HG03064 (cell line): ENCODE data around the gene DNAJB8.

Experiments
- ATAC-seq: cut with Tn5 transposase; IDR thresholded peaks from one replicate; pipeline ENCODE4 v1.9.1; 2021; ENCODE audit warnings: low read depth; ENCODE audit not compliant: unreplicated experiment

Gene DNAJB8

DNA sequence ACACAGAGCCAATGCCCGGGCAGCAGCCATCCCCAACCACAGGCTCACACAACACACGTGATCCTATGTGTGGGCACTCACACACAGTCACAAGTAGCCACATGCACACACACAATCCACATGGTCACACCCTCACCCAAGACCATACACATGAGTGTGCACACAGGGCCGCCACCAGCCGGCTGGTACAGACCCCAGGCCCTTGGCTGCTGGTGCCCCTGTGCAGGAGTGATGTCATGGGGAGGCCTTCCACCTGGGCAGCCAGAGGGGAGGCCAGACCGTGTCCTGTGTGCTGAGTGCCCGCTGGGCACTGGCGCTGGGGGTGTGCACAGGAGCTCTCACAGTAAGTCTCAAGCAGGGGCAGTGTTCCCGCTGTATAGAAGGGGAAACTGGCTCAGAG, 36.9 kb downstream of the DNAJB8 start:
- no peak for ATAC-seq

DNA sequence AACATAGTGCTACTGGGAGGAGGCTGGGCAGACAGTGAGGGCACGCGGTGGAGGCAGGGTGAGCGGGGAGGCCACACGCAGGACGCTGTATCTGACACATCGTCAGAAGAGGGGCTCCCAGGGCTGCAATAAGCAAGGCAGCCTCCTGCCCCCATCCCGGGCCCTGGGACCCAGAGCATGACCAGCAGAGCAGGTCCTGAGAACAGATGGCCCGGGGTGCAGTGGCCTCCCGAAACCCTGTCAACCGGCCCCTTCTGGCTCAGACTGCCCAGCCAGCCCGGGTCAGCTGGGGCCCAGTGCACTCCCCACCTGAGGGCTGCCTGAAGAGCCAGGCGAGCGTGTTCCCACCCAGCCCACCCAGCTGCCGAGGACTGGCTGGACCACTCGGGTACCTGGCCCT, 37.4 kb downstream of the DNAJB8 start:
- ATAC-seq, result no peak

DNA sequence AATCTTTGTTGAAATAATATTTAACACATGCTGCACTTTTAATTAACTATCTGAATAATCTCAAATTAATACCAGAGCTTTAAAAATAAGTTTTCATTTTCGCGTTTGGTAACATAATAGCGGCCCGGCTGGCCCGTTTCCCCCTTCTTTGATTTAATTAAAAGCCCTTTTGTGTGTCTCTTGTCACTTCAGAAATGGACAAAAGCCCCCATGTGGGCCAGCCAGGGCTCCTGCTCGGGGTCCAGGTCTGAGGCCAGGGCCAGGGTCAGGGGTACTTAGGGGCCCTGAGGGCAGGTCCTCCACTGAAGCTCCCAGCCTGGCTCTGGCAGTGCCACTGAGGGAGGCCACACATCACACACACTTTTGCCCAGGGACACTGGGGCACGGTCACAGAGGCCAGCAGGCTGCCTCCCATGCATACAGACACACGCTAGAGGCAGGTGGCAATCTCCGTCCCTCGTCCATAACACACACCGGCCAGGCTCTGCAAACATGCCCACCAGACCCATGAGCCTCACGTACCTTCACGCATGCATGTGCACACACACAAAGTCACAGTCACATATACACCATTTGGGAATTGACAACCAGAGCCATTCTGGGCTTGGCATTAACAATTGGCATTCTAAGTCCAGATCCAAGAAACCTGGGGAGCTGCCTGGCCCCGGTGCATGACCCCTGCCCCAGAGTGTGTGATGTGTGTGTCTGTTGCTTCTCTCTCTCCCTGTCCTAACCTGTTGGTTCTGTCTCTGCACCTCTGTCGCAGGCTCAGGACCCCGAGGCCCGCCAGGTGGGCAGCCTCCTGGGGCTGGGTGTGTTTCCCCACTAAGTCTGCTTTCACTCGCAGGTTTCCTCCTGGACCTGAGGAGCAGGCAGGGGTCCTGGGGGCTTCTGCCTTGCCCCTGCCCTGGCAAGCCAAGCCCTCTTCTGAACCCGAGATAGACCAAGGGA, 38.5 kb downstream of the DNAJB8 start:
- no peak for ATAC-seq

- ATAC-seq, result no peak
Measured at GRCh38 chr3:128427175-128427857, 39.4 kb downstream of the DNAJB8 start.

GRCh38 chr3:128426128-128426921, 40.4 kb downstream of the DNAJB8 start:
- peak; percentile 75 for ATAC-seq

DNA sequence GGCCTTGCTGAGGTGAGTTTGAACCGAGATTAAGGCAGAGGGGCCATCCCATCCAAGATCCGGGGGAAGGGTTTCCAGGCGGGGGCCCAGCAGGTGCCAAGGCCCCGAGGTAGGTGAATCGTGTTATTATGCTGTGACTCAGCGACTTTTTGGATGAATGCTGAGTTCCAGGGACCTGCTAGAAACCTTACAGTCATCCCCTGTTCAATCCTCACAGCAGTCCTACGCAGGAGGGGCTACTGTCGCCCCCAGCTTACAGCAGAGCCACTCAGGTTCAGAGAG, 40.9 kb downstream of the DNAJB8 start:
- no peak for ATAC-seq

DNA sequence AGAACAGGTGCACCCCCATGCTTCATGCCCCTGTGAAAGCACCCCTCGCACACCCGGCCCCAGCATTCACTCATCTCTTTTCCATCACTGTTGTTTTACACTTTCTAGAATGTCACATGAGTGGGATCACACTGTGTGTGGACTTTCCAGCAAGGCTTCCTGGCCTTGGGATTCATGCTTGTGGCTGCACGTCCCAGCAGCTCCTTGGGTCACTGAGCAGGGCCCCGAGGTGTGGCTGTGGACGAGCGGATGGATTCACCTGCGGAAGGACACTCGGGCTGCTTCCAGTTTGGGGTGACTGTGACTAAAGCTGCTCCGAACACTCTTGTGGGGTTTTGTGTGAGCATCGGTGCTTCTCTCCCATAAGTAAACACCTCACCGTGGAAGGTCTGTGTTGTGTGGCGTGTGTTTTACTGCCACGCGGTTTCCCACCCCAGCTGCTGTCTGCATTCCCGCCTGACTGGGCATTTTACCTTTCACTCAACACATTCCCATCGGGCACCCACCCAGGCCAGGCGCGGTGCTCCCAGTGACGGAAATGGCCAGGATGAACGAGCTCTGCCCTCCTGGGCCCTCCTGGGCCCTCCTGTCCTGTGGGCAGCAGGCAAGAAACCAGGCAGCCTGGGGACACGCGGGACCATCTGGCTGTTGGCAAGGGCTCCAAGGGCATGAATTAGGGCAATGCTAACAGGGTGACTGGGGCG, 41.4 kb downstream of the DNAJB8 start:
- no peak for ATAC-seq

DNA sequence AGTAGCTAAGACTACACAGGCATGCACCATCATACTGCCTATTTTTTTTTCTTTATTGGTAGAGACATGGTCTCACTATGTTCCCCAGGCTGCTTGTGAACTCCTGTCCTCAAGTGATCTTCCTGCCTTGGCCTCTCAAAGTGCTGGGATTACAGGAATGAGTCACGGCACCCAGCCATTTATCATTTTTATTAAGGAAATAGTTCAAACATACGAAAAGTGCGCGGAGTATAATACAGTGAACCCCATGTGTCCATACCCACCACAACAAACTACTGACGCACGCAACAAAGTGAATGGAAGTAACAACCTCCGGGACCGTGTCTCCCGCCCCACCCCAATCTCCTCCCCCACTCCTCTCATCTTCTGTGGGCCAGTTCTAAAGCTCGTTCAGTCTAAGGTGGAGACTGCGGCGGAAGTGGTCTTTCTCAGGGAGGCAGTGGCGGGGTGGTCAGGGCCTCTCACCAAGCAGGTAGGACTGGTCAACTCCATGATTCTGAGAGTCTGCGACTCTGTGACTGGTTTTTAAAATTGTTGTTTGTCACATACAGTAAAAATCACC, 42.1 kb downstream of the DNAJB8 start:
- ATAC-seq, result no peak

GRCh38 chr3:128423525-128424147, 43.1 kb downstream of the DNAJB8 start:
- no peak for ATAC-seq

GRCh38 chr3:128422762-128423524, 43.7 kb downstream of the DNAJB8 start:
- ATAC-seq, result no peak

GRCh38 chr3:128421966-128422365, 44.7 kb downstream of the DNAJB8 start:
- ATAC-seq, result no peak

DNA sequence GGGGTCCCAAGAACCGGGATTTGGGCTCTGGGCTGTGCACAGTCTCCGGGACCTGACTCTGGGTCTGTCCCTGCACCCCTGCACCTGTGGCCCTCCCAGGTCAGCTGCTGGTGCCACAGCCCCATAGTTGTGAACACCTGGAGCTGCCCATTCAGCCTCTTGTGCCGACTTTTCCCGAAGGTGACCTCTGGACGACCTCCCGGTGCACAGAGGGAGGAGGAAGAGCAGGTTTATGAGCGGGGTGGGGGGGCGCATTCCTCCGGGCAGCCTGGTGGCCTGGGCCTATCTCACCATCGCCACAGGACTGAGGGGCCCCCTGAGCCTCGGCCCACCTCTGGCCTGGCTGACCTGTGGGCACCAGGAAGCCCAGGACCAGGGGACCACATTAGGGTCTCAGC, 45.3 kb downstream of the DNAJB8 start:
- no peak for ATAC-seq

GRCh38 chr3:128420720-128421438, 45.8 kb downstream of the DNAJB8 start:
- no peak for ATAC-seq

DNA sequence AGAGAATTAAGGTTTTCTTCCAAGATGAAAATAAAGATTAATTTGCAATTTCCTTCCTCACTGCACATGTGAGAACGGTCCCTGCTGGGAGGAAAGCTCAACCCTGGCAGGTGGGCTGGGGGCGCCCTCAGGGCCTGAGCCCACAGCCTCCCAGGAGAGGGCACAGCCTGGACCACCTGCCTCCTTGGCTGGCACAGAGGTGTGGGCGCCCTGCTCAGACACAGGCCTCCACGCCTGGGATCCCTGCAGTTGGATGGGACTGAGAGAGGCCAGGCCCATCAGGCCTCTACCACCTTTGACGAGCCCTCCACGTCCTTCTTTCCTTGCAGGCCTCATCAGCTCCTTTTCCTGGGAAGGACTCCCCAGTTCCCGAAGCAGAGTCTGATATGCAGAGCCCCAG, 46.4 kb downstream of the DNAJB8 start:
- ATAC-seq, result no peak

- no peak for ATAC-seq
Measured at GRCh38 chr3:128419311-128419710, 47.4 kb downstream of the DNAJB8 start.

- no peak for ATAC-seq
Measured at GRCh38 chr3:128418900-128419299, 47.8 kb downstream of the DNAJB8 start.

DNA sequence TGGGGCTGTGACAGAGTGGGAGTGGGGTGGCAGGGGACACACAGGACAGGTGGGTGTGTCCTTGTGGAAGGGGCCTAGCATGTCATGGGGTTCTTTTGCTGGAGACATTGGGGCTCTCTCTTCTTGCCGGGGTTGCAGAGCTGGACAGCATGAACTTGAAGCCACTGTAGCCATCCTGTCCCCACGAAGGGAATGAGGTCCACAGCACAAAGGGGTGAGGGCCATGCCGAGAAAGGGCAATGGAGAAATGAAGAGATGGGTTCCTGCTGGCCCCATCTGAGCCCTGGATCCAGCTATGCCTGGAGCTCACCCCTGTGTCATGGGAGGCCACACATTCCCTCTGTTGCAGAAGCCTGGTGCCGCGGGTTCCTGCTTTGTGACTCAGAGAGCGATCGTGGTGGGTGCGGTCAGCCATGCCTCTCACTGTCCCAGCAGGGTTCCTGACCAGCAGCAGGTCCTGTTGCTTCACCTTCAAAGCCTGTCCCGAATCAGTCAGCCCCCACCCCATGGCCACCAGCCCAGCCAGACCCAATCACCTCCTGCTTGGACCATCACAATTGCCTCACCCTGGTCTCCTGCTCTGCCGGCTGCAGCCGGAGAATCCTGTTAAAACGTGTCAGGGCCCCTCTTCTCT, 50.0 kb downstream of the DNAJB8 start:
- no peak for ATAC-seq
